K562 (cell line): ENCODE results near the gene ALG13.

Source experiments
- MEF2D ChIP-seq: conservative IDR thresholded peaks from 2 replicates; pipeline ENCODE4 v1.6.1; 2016; ENCODE audit warnings: low read depth, missing genetic modification characterization, missing compliant biosample characterization
- NCOA6 ChIP-seq: fragments of 450-650 bp; IDR thresholded peaks from 2 replicates; pipeline ENCODE4 v1.6.1; 2017; ENCODE audit warnings: mild to moderate bottlenecking
- RNF2 ChIP-seq: sonication (generic); IDR thresholded peaks from 2 replicates; pipeline ENCODE4 v1.6.1; 2016
- TF ChIP-seq, protein P1 (sequence below), 3 experiments: IDR thresholded peaks in 2 of 3; conservative IDR thresholded peaks in 1 of 3; 2 replicates each; pipeline ENCODE4 v1.5.1; 2011 to 2012; ENCODE audit warnings: low read length in 3 of 3, mild to moderate bottlenecking in 3 of 3, control low read depth in 2 of 3, improper control_type of control experiment in 1 of 3, inconsistent platforms in 1 of 3, low read depth in 1 of 3, mixed read lengths in 1 of 3, moderate library complexity in 1 of 3; ENCODE audit not compliant: insufficient read depth in 2 of 3
- TF ChIP-seq, protein P2 (sequence below): fragments of 450-650 bp; IDR thresholded peaks from 2 replicates; pipeline ENCODE4 v1.6.1; 2018; ENCODE audit not compliant: partially characterized antibody

DNA sequence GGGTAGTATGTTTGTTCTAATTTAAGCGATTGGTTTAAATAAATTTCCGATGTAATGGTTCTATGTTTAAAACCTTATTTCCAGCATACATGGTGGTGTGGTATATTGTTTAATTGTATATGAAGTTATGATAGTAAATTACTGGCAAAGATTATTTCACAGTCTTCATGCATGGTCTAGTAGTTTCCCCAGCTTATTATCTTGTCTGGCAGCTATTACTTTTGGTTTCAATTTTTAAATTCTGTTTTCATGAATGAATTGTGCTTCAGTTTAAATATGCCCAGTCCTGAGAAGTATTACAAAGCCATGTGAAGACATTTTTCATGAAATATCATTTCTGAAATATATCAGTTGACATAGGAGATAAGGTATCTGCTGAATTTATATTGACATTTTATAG is 6.3 kb downstream of the ALG13 start:
- no peak for TF ChIP-seq MEF2D (tag)
- TF ChIP-seq, protein P1, sequence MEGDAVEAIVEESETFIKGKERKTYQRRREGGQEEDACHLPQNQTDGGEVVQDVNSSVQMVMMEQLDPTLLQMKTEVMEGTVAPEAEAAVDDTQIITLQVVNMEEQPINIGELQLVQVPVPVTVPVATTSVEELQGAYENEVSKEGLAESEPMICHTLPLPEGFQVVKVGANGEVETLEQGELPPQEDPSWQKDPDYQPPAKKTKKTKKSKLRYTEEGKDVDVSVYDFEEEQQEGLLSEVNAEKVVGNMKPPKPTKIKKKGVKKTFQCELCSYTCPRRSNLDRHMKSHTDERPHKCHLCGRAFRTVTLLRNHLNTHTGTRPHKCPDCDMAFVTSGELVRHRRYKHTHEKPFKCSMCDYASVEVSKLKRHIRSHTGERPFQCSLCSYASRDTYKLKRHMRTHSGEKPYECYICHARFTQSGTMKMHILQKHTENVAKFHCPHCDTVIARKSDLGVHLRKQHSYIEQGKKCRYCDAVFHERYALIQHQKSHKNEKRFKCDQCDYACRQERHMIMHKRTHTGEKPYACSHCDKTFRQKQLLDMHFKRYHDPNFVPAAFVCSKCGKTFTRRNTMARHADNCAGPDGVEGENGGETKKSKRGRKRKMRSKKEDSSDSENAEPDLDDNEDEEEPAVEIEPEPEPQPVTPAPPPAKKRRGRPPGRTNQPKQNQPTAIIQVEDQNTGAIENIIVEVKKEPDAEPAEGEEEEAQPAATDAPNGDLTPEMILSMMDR (IDR thresholded peaks at IDR 0.05 in 2 of 3, conservative IDR thresholded peaks at IDR 0.05 in 1 of 3; ENCODE audit: insufficient read depth in 2 of 3, low read depth in 1 of 3, low read length in 3 of 3), result no peak
- no peak for TF ChIP-seq RNF2
- TF ChIP-seq, protein P2, sequence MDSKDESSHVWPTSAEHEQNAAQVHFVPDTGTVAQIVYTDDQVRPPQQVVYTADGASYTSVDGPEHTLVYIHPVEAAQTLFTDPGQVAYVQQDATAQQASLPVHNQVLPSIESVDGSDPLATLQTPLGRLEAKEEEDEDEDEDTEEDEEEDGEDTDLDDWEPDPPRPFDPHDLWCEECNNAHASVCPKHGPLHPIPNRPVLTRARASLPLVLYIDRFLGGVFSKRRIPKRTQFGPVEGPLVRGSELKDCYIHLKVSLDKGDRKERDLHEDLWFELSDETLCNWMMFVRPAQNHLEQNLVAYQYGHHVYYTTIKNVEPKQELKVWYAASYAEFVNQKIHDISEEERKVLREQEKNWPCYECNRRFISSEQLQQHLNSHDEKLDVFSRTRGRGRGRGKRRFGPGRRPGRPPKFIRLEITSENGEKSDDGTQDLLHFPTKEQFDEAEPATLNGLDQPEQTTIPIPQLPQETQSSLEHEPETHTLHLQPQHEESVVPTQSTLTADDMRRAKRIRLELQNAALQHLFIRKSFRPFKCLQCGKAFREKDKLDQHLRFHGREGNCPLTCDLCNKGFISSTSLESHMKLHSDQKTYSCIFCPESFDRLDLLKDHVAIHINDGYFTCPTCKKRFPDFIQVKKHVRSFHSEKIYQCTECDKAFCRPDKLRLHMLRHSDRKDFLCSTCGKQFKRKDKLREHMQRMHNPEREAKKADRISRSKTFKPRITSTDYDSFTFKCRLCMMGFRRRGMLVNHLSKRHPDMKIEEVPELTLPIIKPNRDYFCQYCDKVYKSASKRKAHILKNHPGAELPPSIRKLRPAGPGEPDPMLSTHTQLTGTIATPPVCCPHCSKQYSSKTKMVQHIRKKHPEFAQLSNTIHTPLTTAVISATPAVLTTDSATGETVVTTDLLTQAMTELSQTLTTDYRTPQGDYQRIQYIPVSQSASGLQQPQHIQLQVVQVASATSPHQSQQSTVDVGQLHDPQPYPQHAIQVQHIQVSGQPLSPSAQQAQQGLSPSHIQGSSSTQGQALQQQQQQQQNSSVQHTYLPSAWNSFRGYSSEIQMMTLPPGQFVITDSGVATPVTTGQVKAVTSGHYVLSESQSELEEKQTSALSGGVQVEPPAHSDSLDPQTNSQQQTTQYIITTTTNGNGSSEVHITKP, result no peak
- TF ChIP-seq NCOA6, result no peak
